Liver (tissue), 9 donors: ENCODE measurements around the gene ANAPC13. TPM values are rescaled to one million over a fixed set of nuclear protein-coding genes. Genes with fewer than 3 reads are reported as not detected.

Experiments used
- DNase-seq: peaks from one replicate; pipeline ENCODE4 v3.0.0-alpha.2; 2017; ENCODE audit warnings: low spot score
- H3K27ac ChIP-seq, 2 donors: one replicate each; pipeline ENCODE4 v1.7.0; 2013; ENCODE audit warnings: inconsistent platforms in 2 of 2, low read length in 2 of 2, control low read depth in 1 of 2, low read depth in 1 of 2, mild to moderate bottlenecking in 1 of 2
- H3K27me3 ChIP-seq, 4 donors: one replicate each; pipeline versions ENCODE4 v1.6.1 to v1.7.0; 2013; ENCODE audit warnings: low read length in 3 of 4, inconsistent platforms in 1 of 4, mild to moderate bottlenecking in 1 of 4, moderate library complexity in 1 of 4; ENCODE audit not compliant: control insufficient read depth in 4 of 4, insufficient read depth in 4 of 4
- H3K36me3 ChIP-seq, 4 donors: one replicate each; pipeline versions ENCODE4 v1.6.1 to v1.7.0; 2013; ENCODE audit warnings: low read length in 3 of 4, mild to moderate bottlenecking in 3 of 4, low read depth in 1 of 4, moderate library complexity in 1 of 4; ENCODE audit not compliant: control insufficient read depth in 4 of 4, insufficient read depth in 3 of 4
- H3K4me1 ChIP-seq, 4 donors: one replicate each; pipeline versions ENCODE4 v1.6.1 to v1.7.0; 2013; ENCODE audit warnings: low read length in 3 of 4, mild to moderate bottlenecking in 3 of 4, moderate library complexity in 1 of 4; ENCODE audit not compliant: control insufficient read depth in 4 of 4, insufficient read depth in 4 of 4
- H3K4me3 ChIP-seq, 3 donors: one replicate each; pipeline versions ENCODE4 v1.6.1 to v1.7.0; 2013; ENCODE audit warnings: low read length in 3 of 3, control low read depth in 1 of 3, low read depth in 1 of 3, mild to moderate bottlenecking in 1 of 3
- H3K9ac ChIP-seq, 2 donors: one replicate each; pipeline ENCODE4 v1.7.0; 2013; ENCODE audit warnings: low read length in 2 of 2, mild to moderate bottlenecking in 2 of 2, moderate library complexity in 2 of 2, control low read depth in 1 of 2, low read depth in 1 of 2
- H3K9me3 ChIP-seq, 4 donors: one replicate each; pipeline versions ENCODE4 v1.6.1 to v1.7.0; 2013; ENCODE audit warnings: low read length in 3 of 4; ENCODE audit not compliant: control insufficient read depth in 4 of 4
- ATF3 ChIP-seq: IDR thresholded peaks from 2 replicates; pipeline ENCODE4 v1.6.1; 2016; ENCODE audit warnings: antibody characterized with exemption
- CTCF ChIP-seq: fragments of 150-350 bp; IDR thresholded peaks from 2 replicates; pipeline ENCODE4 v1.5.1; 2017; ENCODE audit warnings: improper control_type of control experiment, low read depth, low read length; ENCODE audit not compliant: missing input control
- EGR1 ChIP-seq, 2 donors: IDR thresholded peaks; 2 replicates each; pipeline ENCODE4 v1.6.1; 2016 to 2018; ENCODE audit warnings: antibody characterized with exemption in 2 of 2, low read depth in 2 of 2
- FOXA1 ChIP-seq: IDR thresholded peaks from 2 replicates; pipeline ENCODE4 v1.6.1; 2016; ENCODE audit warnings: antibody characterized with exemption
- FOXA2 ChIP-seq: IDR thresholded peaks from 2 replicates; pipeline ENCODE4 v1.6.1; 2016; ENCODE audit warnings: antibody characterized with exemption
- GABPA ChIP-seq, 2 donors: IDR thresholded peaks in 1 of 2; conservative IDR thresholded peaks in 1 of 2; 2 replicates each; pipeline ENCODE4 v1.6.1; 2016; ENCODE audit warnings: antibody characterized with exemption in 2 of 2, mild to moderate bottlenecking in 1 of 2, moderate library complexity in 1 of 2
- HNF4A ChIP-seq, 2 donors: conservative IDR thresholded peaks; 2 replicates each; pipeline ENCODE4 v1.6.1; 2016; ENCODE audit warnings: antibody characterized with exemption in 2 of 2, mild to moderate bottlenecking in 2 of 2
- JUND ChIP-seq, 2 donors: IDR thresholded peaks; 2 replicates each; pipeline ENCODE4 v1.6.1; 2016; ENCODE audit warnings: antibody characterized with exemption in 2 of 2
- MAX ChIP-seq: IDR thresholded peaks from 2 replicates; pipeline ENCODE4 v1.6.1; 2016; ENCODE audit warnings: antibody characterized with exemption
- NR2F2 ChIP-seq: IDR thresholded peaks from 2 replicates; pipeline ENCODE4 v1.6.1; 2016; ENCODE audit warnings: antibody characterized with exemption
- RAD21 ChIP-seq, 2 donors: IDR thresholded peaks; 2 replicates each; pipeline ENCODE4 v1.6.1; 2016; ENCODE audit warnings: antibody characterized with exemption in 2 of 2, mild to moderate bottlenecking in 2 of 2
- REST ChIP-seq: IDR thresholded peaks from 2 replicates; pipeline ENCODE4 v1.6.1; 2016; ENCODE audit warnings: antibody characterized with exemption, mild to moderate bottlenecking
- RXRA ChIP-seq, 2 donors: IDR thresholded peaks; 2 replicates each; pipeline ENCODE4 v1.6.1; 2017 to 2018; ENCODE audit warnings: antibody characterized with exemption in 2 of 2, mild to moderate bottlenecking in 1 of 2
- SP1 ChIP-seq: IDR thresholded peaks from 2 replicates; pipeline ENCODE4 v1.6.1; 2018; ENCODE audit warnings: antibody characterized with exemption, mild to moderate bottlenecking
- TAF1 ChIP-seq: conservative IDR thresholded peaks from 2 replicates; pipeline ENCODE4 v1.6.1; 2016; ENCODE audit warnings: antibody characterized with exemption, mild to moderate bottlenecking
- YY1 ChIP-seq: IDR thresholded peaks from 2 replicates; pipeline ENCODE4 v1.6.1; 2016; ENCODE audit warnings: antibody characterized with exemption, mild to moderate bottlenecking
- ZBTB33 ChIP-seq: IDR thresholded peaks from 2 replicates; pipeline ENCODE4 v1.6.1; 2016; ENCODE audit warnings: antibody characterized with exemption
- WGBS: extraction: QIAGEN DNeasy Blood & Tissue Kit; methylation state at CpG from one replicate; pipeline ENCODE4 v1.1.7; 2013; 5-methylcytosine and 5-hydroxymethylcytosine counted together
- polyA plus RNA-seq, 2 donors: library from polyadenylated mRNA; stranded (reverse) in 1 of 2; unstranded in 1 of 2; fragments of 200-250 nt in 1 of 2; fragments of >200 nt in 1 of 2; fragmentation: Nextera tagmentation in 1 of 2; extraction: Ambion mirVana in 1 of 2; gene quantifications; one replicate each; pipeline versions ENCODE4 v1.2.1 to v1.2.3, GENCODE V29; 2013 to 2015
- total RNA-seq, 2 donors: library from RNA; depleted of rRNA; stranded (reverse); fragments of >200 nt; gene quantifications; one replicate each; pipeline ENCODE4 v1.2.3, GENCODE V29; 2014
- donor health status: healthy.
- donor health status: healthy.
- donor health status: healthy.
- donor health status: healthy.
- donor health status: healthy.

ANAPC13 gene
- total and polyA plus RNA-seq, 4 donors: 20.9 to 80.9 (median 38.2) TPM

- no peak for TF ChIP-seq ATF3
- no peak for TF ChIP-seq TAF1
- no peak for TF ChIP-seq NR2F2
- no peak for TF ChIP-seq EGR1 (IDR thresholded peaks at IDR 0.05; ENCODE audit: low read depth in 2 of 2)
- no peak for TF ChIP-seq FOXA2
- TF ChIP-seq FOXA1: no peak
- no peak for TF ChIP-seq HNF4A (conservative IDR thresholded peaks at IDR 0.05)
- no peak for TF ChIP-seq JUND (IDR thresholded peaks at IDR 0.05)
- no peak for TF ChIP-seq MAX
Measured at GRCh38 chr3:134430950-134431445, 54.8 kb downstream of the ANAPC13 start (continued).

GRCh38 chr3:134430174-134430573 is 55.6 kb downstream of the ANAPC13 start:
- Histone ChIP-seq H3K9ac (no peak overlapping the region), H3K27ac (no peak overlapping the region), H3K4me1 (no peaks in the 10 kb centered on the region), H3K9me3 (no peaks in the 10 kb centered on the region), H3K4me3 (no peak overlapping the region), H3K36me3 (no peaks in the 10 kb centered on the region), H3K27me3 (no peaks in the 10 kb centered on the region)
- DNase-seq: no peak
- no peak for TF ChIP-seq ATF3
- no peak for TF ChIP-seq SP1
- TF ChIP-seq HNF4A (conservative IDR thresholded peaks at IDR 0.05): no peak
- TF ChIP-seq RAD21 (IDR thresholded peaks at IDR 0.05): no peak
- TF ChIP-seq ZBTB33: no peak
- TF ChIP-seq FOXA1: no peak
- no peak for TF ChIP-seq REST
- TF ChIP-seq GABPA (IDR thresholded peaks at IDR 0.05 in 1 of 2, conservative IDR thresholded peaks at IDR 0.05 in 1 of 2): no peak
- TF ChIP-seq RXRA (IDR thresholded peaks at IDR 0.05): no peak
- TF ChIP-seq EGR1 (IDR thresholded peaks at IDR 0.05; ENCODE audit: low read depth in 2 of 2): no peak
- WGBS: 94% methylated on average over 4 of the region's 4 CpGs

- H3K4me3 ChIP-seq: no peak overlapping the region
- no peak overlapping the region for H3K27ac ChIP-seq
- TF ChIP-seq MAX (no peak), TAF1 (no peak), CTCF (no peak), NR2F2 (no peak), FOXA1 (no peak), EGR1 (IDR thresholded peaks at IDR 0.05; ENCODE audit: low read depth in 2 of 2) (no peak), RAD21 (IDR thresholded peaks at IDR 0.05) (no peak), HNF4A (conservative IDR thresholded peaks at IDR 0.05) (no peak), YY1 (no peak), REST (no peak)
- H3K9ac ChIP-seq: no peak overlapping the region
- WGBS: 91% methylated on average over 4 of the region's 4 CpGs
- no peaks in the 10 kb centered on the region for H3K36me3 ChIP-seq
- no peaks in the 10 kb centered on the region for H3K9me3 ChIP-seq
- no peaks in the 10 kb centered on the region for H3K27me3 ChIP-seq
- H3K4me1 ChIP-seq: no peaks in the 10 kb centered on the region
- no peak for DNase-seq
Measured at GRCh38 chr3:134428401-134428800, 57.4 kb downstream of the ANAPC13 start.
